GM12873 (cell line): ENCODE results near the gene PSMD5.

Experiments used
- TF ChIP-seq, protein P1 (sequence below): IDR thresholded peaks from 2 replicates; pipeline ENCODE4 v1.5.1; 2012; ENCODE audit warnings: low read depth, mild to moderate bottlenecking, moderate library complexity, low read length, control low read depth; ENCODE audit not compliant: insufficient read depth; ENCODE audit errors: missing control alignments

Gene PSMD5

DNA sequence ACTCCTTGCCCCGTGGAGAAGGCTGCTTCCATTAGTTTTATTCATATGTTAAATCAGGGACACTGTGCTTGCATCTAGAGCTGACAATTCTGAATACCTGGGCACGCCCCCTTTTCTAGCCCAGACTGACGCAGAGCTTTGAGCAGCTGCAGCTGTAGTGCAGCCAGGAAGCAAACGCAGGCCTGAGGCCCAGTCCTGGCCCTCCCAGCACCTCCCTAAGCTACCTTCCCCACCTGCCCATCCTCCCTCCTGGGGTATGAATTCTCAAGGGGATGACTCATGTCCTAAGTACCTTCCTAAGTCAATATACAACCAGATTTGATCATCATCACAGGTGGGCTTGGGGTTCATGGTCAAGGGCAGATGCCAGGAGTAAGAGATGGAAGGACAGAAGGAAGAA is 30.8 kb upstream of the PSMD5 start:
- TF ChIP-seq, protein P1, sequence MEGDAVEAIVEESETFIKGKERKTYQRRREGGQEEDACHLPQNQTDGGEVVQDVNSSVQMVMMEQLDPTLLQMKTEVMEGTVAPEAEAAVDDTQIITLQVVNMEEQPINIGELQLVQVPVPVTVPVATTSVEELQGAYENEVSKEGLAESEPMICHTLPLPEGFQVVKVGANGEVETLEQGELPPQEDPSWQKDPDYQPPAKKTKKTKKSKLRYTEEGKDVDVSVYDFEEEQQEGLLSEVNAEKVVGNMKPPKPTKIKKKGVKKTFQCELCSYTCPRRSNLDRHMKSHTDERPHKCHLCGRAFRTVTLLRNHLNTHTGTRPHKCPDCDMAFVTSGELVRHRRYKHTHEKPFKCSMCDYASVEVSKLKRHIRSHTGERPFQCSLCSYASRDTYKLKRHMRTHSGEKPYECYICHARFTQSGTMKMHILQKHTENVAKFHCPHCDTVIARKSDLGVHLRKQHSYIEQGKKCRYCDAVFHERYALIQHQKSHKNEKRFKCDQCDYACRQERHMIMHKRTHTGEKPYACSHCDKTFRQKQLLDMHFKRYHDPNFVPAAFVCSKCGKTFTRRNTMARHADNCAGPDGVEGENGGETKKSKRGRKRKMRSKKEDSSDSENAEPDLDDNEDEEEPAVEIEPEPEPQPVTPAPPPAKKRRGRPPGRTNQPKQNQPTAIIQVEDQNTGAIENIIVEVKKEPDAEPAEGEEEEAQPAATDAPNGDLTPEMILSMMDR: no peak

GRCh38 chr9:120872791-120873502 is 30.2 kb upstream of the PSMD5 start:
- TF ChIP-seq, protein P1: no peak

DNA sequence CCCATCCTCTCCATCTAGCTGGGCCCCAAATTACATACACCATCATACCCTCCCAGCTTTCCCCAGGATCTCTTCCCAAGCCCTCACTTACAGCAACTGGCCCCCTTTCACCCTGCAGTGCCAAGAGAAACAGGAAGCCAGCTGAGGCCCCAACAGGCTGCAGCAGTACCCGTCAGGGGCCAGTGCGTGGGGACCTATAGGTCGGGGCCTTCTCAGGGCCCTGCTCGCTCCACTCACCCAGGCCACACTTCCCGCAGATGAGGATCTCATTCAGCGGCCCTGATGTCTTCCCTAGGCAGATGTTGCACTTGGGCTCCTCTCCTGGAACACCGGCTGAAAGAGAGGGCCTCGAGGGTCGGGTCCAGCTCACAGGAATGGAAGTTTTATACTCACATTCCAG is 27.5 kb upstream of the PSMD5 start:
- TF ChIP-seq, protein P1: no peak

- TF ChIP-seq, protein P1: no peak
These were observed 27.0 kb upstream of the PSMD5 start for GRCh38 chr9:120869726-120870125.

DNA sequence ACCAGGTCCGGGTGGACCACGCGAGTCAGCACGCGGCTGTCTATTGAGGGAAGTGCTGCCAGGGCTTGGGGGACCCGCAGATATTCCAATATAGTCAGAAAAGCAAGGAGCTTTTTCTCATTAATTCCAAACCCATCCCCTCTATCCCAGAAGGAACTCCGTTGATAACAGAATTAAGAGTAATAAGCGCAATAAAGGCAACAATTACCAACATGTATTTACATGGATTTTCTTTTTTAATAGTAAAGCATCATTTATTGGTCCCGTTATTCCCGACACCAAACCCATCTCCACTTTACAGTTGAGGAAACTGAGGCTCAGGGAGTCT is 26.6 kb upstream of the PSMD5 start:
- TF ChIP-seq, protein P1: no peak

DNA sequence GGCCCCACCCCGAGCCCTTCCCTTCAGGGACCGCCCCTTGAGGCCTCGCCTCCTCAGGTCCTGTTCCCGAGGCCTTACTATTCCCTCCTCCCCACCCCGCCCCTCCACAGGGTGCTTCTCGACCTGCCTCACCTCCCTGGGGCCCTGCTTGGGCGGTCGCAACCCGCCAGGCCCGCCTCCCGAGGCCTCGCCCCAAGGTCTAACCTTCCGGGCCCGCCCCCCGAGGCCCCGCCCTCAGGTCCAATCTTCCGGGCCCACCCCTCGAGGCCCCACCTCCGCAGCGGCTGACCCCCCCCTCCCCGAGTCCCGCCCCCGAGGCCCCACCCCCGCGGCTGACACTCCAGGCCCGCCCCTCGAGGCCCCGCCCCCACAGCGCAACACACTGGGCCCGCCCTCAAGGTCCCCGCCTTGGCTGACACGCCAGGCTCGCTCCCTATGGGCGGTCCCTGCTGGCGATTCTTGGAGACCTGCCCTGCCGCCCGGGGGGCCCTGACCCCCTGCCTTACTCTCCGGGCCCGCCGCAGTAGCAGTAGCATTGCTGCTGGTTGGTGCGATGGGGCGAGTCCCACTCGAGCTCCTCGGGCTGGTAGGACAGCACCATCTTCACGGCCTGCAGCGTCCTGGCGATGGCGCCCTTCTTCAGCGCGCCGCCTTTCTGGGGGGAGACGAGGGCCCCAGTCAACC is 26.1 kb upstream of the PSMD5 start:
- TF ChIP-seq, protein P1: peak; percentile 70

DNA sequence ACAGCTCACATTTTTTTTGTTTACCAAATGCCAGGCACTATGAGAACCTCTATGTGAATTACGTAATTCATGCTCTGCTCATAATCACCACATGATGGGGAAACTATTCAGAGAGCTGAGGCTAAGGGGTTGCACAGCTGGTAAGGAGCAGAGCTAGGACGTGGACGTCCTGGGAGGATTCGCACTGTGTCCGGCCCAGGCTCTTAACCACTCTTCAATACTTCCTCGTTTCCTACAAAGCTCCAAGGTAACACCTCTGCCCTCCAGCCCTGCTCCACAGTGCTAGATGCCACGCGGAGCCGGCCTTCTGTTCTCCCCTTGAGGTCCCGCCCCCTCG is 25.6 kb upstream of the PSMD5 start:
- TF ChIP-seq, protein P1: peak; percentile 3
